Amygdala (tissue), 56 donors: ENCODE data around the gene PDE2A.
A peak's percentile ranks its signal among the peaks of the same experiment; 100 is the strongest.
"Not testable (repeated sequence)": the region's sequence is repeated elsewhere in the genome, so short reads cannot be mapped to it uniquely, and the experiment has no call there.

Source experiments
- DNase-seq, 56 donors: peaks; one replicate each; lab custom pipeline; 2025; lab: John Stamatoyannopoulos, UW

PDE2A gene

DNA sequence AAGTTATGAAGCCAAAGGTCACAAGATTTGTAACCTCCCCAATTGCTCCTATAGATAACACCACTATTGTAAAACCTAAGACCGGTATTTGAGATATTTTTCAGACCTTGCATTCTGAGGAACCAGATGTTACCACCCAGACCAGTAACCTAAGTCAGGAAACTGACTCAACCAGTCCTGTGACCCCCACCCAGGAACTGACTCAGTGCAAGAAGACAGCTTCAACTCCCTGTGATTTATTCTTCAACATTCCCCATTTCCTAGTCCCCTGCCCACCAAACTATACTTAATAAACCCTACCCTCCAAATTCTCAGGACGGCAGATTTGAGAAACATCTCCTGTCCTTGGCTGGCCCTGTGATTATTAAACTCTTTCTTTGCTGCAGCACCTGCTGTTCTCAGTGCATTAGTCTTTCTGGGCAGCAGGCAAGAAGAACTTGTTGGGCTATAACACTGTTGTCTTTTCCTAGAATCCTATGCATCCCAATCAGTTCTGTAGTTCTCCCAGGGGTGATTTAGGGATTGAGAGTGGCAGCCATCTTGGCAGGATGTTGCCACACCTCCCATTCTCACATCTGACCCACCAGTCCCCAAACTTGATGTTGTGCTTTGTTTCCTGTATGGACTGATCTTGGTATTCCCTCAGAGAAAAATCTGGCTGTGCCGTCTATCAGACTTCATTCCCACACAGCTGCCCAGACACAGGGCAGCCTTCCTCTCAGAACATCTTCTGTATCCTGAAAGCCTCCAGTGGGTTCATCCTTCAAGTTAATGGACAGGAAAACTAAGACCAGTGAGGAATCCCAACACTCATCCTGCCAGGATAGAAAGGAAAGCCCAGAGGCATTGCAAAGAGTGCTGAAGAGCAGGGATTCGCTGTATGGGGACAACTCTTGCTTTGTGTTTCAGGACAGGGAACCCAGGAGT, 104.0 kb downstream of the PDE2A start:
- DNase-seq = no peak

DNA sequence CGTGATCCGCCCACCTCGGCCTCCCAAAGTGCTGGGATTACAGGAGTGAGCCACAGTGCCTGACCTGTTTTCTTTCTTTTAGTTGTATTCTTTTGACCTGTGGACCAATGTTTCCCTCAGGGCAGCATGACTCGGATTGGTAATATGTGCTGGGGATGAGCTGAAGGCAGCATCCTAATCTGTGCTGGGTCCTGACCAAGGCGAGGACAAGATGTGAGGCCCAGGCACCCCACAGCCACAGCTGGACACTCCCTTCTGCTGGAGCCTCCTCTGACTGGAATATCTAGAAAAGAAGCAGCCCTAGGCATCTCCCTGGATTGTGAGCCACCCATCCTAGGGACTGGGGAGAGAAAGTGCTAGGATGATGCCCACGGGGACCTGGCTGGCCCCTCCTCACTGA, 105.4 kb downstream of the PDE2A start:
- no peak for DNase-seq

DNA sequence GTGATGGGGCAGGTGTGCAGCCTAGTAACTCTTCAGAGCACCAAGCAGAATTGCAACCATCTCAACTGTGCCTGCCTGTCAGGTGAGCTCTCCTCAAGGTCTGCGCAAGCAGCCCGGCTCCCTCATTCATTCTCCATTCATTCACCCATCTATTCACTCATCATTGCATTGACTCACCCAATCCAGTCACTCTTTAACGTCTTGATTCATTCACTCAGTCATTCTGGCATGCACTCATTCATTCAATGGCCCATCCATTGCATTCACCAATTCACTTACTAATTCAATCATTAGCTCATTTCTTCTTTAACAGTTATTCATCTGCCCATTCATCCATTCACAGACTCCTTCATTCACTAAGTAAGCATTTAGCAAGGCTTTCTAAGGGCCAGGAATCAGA, 111.8 kb downstream of the PDE2A start:
- no peak for DNase-seq

DNA sequence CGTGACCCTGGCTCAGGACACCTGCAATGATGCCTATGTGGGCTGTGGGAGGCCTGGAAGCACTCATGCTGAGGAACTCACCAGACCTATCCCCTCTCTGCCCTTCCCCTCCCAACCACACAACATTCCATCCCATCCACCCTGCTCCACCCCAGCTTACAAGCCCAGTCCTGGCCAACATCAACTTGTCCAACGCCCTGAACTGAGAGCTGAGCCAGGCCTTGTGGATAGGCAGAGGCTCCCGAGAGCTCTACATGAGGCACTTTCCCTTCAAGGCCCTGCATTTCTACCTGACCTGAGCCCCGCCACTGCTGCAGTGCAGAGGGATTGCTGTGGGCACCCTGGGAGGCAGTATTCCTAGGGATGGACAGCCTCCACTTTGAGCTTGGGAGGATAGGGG, 112.4 kb downstream of the PDE2A start:
- DNase-seq = no peak

DNA sequence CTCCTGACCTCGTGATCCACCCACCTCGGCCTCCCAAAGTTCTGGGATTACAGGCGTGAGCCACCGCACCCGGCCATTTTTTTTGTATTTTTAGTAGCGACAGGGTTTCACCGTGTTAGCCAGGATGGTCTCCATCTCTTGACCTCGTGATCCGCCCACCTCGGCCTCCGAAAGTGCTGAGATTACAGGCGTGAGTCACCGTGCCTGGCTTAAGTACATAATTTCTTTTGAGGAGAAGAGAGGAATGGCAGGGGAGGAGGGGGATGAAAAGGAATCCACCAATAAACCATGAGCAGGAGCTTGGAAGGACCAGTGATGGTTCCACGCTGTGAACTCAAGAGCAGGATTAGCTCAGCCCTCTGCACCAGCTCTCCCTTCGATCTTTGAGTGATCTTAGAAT, 113.4 kb downstream of the PDE2A start:
- not testable (repeated sequence) for DNase-seq

DNA sequence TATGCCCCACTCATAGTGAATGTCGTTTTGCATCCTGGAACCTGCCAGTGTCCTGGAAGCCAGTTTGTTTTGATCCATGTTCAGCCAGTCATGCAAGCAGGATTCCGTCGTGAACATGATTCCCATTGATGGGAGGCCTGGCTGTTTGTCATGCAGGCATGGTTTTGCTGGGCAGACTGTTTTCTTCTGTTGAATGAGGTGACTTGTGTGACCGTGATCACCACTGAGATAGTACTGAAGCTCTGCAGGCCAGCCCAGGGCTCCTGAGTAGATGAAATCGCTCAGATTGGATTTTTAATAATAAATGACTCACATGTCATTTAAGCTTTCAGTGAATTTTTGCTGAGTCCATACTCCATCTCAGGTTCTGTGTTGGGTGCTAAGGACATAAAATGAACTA, 117.8 kb downstream of the PDE2A start:
- DNase-seq = no peak

DNA sequence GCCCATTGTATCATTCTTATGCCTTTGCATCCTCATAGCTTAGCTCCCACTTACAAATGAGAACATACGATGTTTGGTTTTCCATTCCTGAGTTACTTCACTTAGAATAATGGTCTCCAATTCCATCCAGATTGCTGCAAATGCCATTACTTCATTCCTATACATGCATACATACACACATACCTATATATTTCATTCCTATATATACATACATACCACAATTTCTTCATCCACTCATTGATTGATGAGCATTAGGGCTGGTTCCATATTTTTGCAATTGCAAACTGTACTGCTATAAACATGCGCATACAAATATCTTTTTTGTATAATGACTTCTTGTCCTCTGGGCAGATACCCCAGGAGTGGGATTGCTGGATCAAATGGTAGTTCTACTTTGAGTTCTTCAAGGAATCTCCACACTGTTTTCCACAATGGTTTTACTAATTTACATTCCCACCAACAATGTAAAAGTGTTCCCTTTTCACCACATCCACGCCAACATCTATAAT, 119.2 kb downstream of the PDE2A start:
- DNase-seq = not testable (repeated sequence)

DNA sequence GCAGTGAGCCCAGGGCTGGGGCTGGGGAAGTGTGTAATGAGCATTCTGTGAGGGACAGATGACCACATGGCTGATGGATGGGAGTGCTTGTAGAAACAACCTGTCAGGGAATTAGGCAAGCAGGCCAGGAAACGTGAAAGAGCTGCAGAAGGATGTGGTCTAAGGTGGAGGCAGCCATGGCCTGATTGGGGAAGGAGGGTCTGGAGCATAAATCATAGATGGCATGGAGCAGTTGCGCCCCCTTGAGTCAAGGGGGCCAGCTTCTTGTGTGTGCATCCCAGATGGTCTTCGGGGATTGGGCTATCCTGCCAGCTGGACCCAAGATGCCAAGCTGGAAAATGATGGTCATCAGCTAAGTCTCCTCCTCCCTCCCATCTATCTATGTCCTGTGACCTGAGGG, 120.5 kb downstream of the PDE2A start:
- DNase-seq = no peak

DNA sequence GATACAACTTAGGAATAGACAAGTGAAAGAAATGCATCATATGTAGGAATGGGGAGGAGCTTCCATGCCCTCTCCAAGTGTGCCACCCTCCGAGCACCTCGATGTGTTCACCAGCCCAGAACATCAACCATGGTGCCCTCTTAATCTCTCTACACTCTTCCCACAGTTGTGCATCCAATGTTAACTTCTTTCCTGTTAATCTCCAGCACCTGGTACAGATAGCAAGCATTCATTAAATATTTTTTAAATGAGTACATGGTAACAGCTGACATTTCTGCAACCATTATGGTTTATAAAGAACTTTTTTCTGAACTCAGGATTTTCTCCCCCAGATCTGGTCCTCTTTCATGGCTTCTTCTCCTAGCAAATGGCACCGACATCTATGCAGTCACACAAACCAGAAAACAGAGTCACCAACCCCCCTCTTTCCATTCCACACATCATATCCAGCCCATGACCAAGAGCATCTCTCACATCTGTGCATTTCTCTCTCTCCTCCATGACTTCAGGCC, 121.8 kb downstream of the PDE2A start:
- DNase-seq = no peak

DNA sequence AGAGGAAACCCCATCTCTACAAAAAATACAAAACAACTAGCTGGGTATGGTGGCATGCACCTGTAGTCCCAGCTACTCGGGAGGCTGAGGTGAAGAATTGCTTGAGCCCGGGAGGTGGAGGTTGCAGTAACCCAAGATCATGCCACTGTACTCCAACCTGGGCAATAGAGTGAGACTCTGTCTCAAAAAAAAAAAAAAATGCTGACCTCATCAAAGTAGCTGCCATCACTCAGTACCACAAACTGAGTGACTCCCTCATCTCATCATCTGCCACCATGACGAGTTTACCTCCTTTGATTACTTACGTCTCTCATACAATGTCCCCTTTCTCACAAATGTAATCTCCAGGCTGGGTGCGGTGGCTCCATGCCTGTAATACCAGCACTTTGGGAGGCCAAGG, 122.7 kb downstream of the PDE2A start:
- DNase-seq = no peak

DNA sequence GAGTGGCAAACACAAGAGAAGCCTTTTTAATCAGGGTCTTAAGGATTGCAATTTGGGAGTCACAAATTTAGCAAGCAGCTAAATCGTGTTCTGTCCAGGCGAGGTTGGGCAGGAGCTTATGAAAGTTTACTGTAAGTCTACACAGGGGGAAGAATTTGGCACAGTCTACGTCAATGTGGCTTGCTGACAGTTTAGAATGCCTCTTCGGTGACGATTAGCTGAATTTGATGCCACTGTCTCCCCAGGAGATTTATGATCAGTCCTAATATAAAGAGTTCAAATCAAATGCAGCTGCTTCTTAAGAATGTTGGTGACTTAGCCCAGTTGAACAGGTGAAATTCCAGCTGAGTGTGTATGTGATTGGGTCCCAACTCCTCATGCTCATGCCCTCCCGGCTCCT, 125.8 kb downstream of the PDE2A start:
- DNase-seq = no peak

DNA sequence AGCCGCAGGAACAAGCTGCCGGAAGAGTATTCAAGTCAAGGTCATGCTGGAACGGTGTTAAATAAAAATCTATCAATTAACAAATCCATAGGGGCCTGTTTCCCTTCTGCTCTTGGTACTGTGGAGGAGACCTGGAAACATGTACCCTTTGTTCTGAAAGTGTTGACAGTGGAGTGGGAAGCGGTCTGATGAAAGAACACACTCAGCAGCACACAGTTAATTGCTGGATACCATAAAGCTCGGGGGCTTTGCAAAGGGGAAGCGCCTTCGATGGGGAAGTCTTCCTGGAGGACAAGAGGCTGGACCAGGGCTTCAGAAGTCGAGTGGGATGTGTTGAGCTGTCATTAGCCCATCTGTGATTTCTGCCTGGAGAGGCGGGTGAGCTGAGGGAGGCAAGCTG, 127.4 kb downstream of the PDE2A start:
- DNase-seq = peak in 1 of 56 donors; percentile 26

DNA sequence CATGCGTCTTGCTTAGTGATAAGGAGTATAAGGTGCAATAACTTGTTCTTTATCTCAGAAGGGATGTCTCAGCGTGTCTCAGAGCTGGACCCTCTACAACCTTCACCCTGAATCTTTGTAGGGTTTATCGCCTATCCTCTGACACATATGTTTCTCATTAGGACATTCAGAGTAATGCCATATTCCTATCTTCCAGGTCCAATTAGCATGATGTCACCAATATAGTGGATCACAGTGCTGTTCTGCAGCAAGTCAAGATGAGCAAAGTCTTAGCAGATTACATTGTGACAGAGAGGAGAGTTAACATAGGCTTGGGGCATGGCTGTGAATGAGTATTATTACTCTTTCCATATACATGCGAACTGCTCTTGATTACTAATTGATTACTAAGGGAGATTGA, 129.6 kb downstream of the PDE2A start:
- DNase-seq = no peak

DNA sequence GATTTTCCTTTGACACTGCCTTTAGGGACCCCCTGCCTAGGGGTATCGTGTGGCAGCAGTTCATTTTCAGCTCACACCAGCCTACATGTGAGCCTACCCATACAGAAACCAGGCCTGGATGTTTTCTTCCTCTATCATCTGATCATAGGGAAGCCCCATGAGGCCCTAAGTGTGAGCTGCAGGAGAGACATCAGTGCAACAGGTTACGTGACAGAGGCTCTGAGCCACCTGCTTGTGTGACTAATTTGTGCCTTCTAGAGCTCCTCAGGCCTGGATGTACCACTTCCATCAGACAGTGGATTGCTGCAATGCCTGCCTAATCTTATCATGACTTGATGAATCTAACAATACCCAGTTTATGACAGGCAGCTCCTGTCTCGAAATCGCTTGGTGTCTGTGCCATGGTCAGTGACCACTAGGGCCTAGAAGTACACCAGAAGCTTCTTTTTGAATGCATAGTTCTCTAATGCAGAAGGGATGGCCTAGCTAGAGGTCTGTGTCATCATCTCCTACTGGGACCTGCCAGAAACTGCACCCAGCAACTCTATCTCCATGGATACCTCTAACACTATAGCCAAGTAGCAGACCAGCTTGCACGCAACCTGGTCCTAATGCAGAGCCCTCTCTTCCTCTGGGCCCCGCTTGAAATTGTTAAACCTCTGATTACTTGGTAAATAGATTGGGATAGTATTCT, 130.2 kb downstream of the PDE2A start:
- DNase-seq = no peak

DNA sequence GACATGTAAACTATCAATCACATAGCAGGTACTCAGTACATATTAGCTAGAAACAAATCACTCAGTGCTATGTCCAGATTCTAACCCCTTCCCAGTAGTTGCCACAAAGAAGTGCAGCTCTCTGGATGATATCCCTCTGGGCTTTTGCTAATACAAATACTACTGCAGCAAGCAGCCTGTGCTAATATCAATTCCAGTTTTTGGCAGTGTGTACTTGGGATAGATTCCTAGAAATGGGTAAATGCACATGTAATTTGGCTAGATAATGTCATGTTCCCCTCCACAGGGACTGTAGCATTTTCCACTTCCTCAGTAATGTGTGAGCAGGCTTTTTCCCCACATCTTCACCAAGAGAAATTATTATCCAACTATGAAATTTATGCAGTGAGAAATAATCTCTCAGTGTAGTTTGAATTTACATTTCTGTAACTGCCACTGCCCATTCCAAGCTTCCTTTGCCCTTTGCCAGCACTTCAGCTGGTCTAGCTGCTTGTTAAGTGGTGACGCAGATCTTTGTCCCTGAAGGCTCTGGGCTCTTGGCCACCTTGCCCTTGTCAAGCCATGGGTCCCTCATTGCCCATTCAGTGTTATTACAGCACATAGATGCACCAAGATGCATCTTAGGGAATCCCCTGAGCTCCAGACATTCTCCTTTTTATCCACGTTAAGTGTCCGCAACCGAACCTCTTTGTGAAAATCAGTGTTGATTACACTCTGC, 132.8 kb downstream of the PDE2A start:
- DNase-seq = peak in 7 of 56 donors; percentile 18 to 61 (median 22)

DNA sequence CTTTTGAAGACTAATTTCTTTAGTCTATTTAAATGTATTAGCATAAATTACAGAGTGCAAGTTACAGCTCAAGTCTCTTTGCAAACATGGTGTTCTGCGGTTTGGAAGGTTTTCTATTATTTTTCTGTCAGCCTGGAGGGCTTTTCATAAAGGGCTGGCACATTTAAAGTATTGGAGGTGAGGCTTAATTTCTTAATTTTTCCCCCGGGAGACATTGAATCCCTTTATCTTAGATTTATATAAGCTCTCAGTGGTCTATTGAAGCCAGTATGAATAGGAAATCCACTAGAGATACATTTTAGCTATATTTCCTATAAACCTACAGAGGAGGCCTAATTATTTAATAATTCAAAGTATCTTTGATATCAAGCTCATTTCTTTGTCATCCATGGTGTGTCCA, 137.2 kb downstream of the PDE2A start:
- no peak for DNase-seq

DNA sequence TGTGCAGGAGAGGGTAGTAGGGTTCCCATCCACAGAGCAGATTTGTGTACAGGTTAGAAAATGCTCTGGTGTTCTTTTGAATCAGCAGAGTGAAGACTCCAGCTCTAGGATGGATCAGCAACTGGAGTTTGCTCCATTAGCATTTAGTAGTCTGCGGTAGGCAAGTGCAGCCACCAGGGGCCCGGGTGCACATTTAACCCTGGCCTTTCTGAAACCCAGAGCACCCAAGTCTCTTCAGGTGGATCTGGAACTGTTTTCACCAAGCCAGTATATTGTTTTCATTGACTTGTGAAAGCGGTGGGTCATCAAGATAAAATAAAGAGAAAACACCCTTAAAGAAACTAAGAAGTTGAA, 139.1 kb downstream of the PDE2A start:
- no peak for DNase-seq

DNA sequence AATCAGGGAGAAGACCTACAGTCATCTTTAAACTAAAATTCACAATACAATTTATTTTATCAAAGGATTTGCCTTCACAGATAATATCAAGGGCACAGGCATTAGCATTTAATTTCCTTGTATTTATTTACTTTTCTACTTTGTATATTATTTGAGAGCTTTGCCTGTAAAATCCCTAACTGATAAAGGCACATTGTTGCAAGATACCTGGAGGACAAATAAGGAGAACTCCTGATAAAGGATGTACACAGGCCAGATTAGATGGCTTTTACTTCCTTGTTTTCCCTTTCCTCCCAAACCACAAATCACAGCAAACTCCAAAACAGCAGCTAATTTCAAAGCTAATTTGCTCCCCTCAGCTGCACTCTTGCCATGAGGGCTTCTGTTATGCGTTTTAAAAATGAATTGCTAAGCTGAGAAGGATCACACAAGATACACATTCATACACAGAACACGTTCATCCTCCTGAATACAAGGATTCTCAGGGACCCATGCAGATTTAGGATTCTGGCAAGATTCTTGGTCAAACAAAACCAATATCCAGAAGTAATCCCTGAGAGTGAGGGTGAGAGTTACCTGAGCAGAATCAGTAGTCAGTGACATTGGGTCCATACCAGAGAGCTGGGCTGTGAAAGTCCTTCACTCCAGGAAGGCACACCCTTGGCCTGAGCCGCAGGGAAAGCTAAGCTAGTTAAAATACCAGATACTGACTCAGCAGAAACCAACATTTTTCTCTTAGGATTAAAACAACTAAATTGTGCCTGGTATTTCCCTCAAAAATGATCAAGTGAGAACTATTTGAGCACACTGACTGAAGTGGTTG, 139.6 kb downstream of the PDE2A start:
- no peak for DNase-seq

DNA sequence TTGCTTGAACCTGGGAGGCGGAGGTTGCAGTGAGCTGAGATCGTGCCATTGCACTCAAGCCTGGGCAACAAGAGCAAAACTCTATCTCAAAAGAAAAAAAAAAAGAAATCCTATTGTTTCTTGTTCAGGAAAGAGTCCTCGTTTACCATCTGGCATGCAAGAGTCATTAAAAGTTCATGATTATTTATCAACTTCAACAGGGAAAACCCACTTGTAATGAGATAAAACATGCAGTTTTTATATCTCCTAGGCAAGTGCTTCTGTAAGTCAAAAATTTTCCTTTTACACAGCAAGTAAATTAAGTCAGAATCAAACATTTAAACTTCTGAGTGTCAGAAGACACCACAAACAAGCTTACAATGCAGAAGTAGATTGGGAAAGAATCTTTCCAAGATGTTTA, 145.2 kb downstream of the PDE2A start:
- DNase-seq = no peak

DNA sequence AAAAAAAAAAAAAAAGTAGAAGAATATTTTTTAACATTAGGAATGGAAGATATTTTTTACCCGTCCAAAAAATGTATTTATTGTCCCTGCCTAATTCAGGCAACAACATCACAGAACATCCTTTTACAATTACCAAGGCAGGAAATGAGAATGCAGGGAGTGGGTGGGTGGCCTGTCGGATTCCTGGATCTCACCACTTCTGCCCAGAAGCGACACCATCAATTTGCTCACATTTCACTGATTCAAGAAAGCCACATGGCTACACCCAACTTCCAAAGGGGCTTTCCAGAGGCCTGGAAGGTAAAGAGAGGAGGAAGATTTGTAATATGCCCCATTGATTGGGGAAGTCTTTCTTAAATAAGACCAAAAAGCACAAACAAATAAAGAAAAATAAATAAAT, 146.1 kb downstream of the PDE2A start:
- no peak for DNase-seq
